ENCODE data around the gene DCAF17. TPM values are rescaled to one million over a fixed set of nuclear protein-coding genes. Genes with fewer than 3 reads are reported as not detected.

The DCAF17 gene
- total RNA-seq, 2 donors from 2014 or later = 15.5 to 19.1 TPM

DNA sequence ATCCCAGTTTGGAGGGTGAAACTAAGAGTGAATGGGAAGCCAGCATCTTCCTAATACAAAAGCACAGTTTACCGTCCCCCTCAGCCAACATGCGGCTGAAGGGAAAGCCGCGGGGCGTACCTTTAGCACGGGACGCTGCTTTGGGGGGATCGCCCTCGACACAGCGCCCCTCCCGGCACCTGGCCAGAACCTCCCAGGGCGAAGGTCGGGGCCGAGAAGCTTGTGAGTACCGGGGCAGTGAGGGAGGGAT, 338 bp upstream of the DCAF17 start, which contains the start of gene METTL8:
Gene METTL8 (minus strand): TSS at position 228 of the 250 bp plus-strand sequence. CDS start 41,805 bp downstream, outside the sequence.
- no peak for TF ChIP-seq POLR2A (IDR thresholded peaks at IDR 0.05)
- TF ChIP-seq POLR2AphosphoS5 (IDR thresholded peaks at IDR 0.05) = no peak
- TF ChIP-seq, protein P1, sequence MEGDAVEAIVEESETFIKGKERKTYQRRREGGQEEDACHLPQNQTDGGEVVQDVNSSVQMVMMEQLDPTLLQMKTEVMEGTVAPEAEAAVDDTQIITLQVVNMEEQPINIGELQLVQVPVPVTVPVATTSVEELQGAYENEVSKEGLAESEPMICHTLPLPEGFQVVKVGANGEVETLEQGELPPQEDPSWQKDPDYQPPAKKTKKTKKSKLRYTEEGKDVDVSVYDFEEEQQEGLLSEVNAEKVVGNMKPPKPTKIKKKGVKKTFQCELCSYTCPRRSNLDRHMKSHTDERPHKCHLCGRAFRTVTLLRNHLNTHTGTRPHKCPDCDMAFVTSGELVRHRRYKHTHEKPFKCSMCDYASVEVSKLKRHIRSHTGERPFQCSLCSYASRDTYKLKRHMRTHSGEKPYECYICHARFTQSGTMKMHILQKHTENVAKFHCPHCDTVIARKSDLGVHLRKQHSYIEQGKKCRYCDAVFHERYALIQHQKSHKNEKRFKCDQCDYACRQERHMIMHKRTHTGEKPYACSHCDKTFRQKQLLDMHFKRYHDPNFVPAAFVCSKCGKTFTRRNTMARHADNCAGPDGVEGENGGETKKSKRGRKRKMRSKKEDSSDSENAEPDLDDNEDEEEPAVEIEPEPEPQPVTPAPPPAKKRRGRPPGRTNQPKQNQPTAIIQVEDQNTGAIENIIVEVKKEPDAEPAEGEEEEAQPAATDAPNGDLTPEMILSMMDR (IDR thresholded peaks at IDR 0.05) = no peak
- H3K4me3 ChIP-seq = peak within 1 kb of the TSS; percentile 72 to 84
- H3K27me3 ChIP-seq (replicated peaks; ENCODE audit: insufficient read depth) = no peaks in the 10 kb centered on the region
- H3K27ac ChIP-seq = peak within 1 kb of the TSS; percentile 92 to 94
- H3K4me1 ChIP-seq (replicated peaks) = no peaks in the 10 kb centered on the region
- no peaks in the 10 kb centered on the region for H3K36me3 ChIP-seq
- H3K9me3 ChIP-seq = no peaks in the 10 kb centered on the region
- intact Hi-C loops (cut with DNase I) = loop anchor here (2.0 to 5.0 kb wide), 3 partner anchors 89 to 461 kb away; partner anchors contain the start of genes CYBRD1 and TLK1
- WGBS = under 1% methylated on average over 15 of the region's 15 CpGs
- no peak for DNase-seq (ENCODE audit: low spot score)

DNA sequence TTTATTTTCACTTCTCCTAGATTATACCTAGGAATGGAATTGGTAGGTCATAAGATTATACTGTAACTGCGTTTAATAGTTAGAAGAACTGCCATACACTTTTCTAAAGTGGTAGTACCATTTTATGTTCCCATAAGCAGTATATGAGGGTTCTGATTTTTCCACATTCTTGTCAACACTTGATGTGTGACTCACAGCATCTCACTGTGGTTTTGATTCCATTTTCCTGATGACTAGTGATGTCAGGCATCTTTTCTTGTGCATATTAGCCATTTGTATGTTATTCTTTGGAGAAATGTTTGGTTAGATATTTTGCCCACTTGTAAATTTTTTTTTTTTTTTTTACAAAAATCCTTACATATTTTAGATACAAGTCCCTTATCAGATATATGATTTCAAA, 2.3 kb downstream of the DCAF17 start:
- TF ChIP-seq POLR2AphosphoS5 (IDR thresholded peaks at IDR 0.05) (no peak), POLR2A (IDR thresholded peaks at IDR 0.05) (no peak)
- TF ChIP-seq, protein P1 (IDR thresholded peaks at IDR 0.05) = no peak
- intact Hi-C loops (cut with DNase I) = no loop called here
- Histone ChIP-seq H3K27me3 (replicated peaks; ENCODE audit: insufficient read depth) (no peaks in the 10 kb centered on the region), H3K9me3 (no peaks in the 10 kb centered on the region), H3K4me1 (replicated peaks) (no peaks in the 10 kb centered on the region), H3K4me3 (no peak overlapping the region), H3K27ac (no peak overlapping the region), H3K36me3 (no peaks in the 10 kb centered on the region)
- no peak for DNase-seq (ENCODE audit: low spot score)
- WGBS = 88% methylated on average over 1 of the region's 1 CpG

DNA sequence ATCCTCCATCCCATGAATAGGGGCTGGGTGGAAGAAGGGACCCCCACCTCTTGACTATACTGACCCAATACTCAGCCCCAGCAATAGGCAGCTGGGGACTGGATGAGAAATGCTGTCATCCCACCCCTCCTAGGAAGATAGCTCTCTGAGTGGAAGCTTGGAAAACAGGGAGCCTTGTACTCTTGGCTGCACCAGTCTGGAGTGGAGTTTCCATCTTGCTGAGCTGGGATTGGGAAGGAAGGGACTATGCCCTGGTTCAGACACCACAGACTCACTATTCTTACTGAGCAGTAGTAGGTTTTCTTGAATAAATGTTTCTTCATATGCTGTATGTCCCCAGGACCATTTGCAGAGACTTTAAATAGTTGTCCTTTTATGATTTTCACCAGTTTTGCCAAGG, 7.4 kb downstream of the DCAF17 start:
- no peaks in the 10 kb centered on the region for H3K36me3 ChIP-seq
- no peaks in the 10 kb centered on the region for H3K9me3 ChIP-seq
- no peak overlapping the region for H3K27ac ChIP-seq
- TF ChIP-seq, protein P1 (IDR thresholded peaks at IDR 0.05) = no peak
- intact Hi-C loops (cut with DNase I) = no loop called here
- H3K4me1 ChIP-seq (replicated peaks) = no peaks in the 10 kb centered on the region
- no peaks in the 10 kb centered on the region for H3K27me3 ChIP-seq (replicated peaks; ENCODE audit: insufficient read depth)
- no peak for DNase-seq (ENCODE audit: low spot score)
- no peak overlapping the region for H3K4me3 ChIP-seq

DNA sequence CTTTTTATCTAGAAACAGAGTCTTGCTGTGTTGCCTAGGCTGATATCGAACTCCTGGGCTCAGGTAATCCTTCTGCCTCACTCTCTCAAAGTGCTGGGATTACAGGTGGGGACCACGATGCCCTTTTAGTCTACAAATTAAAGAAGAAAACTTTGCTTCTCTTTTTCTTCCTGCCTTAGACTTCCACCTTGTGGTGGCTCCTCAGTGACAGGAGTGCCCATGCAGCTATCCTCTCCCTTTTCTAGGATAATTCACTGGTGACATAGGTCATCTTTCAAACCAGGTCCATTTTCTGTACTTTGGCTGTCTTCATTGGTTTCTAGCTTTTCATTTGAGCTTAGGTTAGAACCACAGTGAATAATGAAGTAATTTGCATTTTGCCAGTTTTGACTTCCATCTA, 13.6 kb downstream of the DCAF17 start:
- Histone ChIP-seq H3K36me3 (no peaks in the 10 kb centered on the region), H3K27ac (no peak overlapping the region), H3K4me1 (replicated peaks) (no peaks in the 10 kb centered on the region), H3K9me3 (no peaks in the 10 kb centered on the region), H3K4me3 (no peak overlapping the region), H3K27me3 (replicated peaks; ENCODE audit: insufficient read depth) (no peaks in the 10 kb centered on the region)
- intact Hi-C loops (cut with DNase I) = no loop called here
- TF ChIP-seq, protein P1 (IDR thresholded peaks at IDR 0.05) = no peak
- TF ChIP-seq POLR2AphosphoS5 (IDR thresholded peaks at IDR 0.05) (no peak), POLR2A (IDR thresholded peaks at IDR 0.05) (no peak)
- WGBS = 75% methylated on average over 2 of the region's 2 CpGs
- no peak for DNase-seq (ENCODE audit: low spot score)

DNA sequence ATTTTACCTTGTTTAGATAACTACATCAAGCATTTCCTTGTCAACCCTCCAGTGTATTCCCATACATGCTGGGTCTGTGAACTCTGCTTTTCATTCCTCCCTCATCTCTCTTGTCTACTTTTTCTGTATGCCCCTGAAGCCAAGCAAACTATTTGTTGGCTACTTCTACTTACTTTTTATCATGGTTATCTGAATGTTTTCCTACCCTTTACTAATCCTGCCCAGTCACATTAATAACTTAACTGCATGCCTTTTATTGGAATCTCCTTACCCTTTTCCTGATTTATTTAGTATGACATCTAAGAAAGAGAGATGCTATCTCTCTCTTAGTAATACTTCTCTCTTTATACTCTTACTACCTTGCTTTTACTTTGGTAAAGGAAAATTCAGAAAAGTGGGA, 17.0 kb downstream of the DCAF17 start:
- intact Hi-C loops (cut with DNase I) = no loop called here
- Histone ChIP-seq H3K36me3 (no peaks in the 10 kb centered on the region), H3K9me3 (no peaks in the 10 kb centered on the region)

More for the DNA sequence above, 17.0 kb downstream of the DCAF17 start:
- no peaks in the 10 kb centered on the region for H3K27me3 ChIP-seq (replicated peaks; ENCODE audit: insufficient read depth)
- TF ChIP-seq POLR2AphosphoS5 (IDR thresholded peaks at IDR 0.05) = no peak
- TF ChIP-seq, protein P1 (IDR thresholded peaks at IDR 0.05) = no peak
- no peak for TF ChIP-seq POLR2A (IDR thresholded peaks at IDR 0.05)
- H3K4me3 ChIP-seq = no peak overlapping the region
- DNase-seq (ENCODE audit: low spot score) = no peak
- H3K4me1 ChIP-seq (replicated peaks) = no peaks in the 10 kb centered on the region
- H3K27ac ChIP-seq = no peak overlapping the region

All from prostate gland (tissue), 2 donors.